Measurements from ENCODE around the gene RIMBP3C. TPM values are rescaled to one million over a fixed set of nuclear protein-coding genes. Genes with fewer than 3 reads are reported as not detected.
"Not testable (repeated sequence)": the region's sequence is repeated elsewhere in the genome, so short reads cannot be mapped to it uniquely, and the experiment has no call there.

RIMBP3C gene
- total RNA-seq, 1 experiment from 2014 or later, result 0.44 TPM

GRCh38 chr22:21585389-21585788 is 34.1 kb upstream of the RIMBP3C start:
- Mint-ChIP-seq H3K4me3 (no peak overlapping the region), H3K9me3 (no peaks in the 10 kb centered on the region), H3K4me1 (peaks cover 16% of the 10 kb centered on the region), H3K27me3 (ENCODE audit: low read depth) (no peaks in the 10 kb centered on the region), H3K27ac (peak overlapping the region; percentile 3), H3K36me3 (peaks cover 4% of the 10 kb centered on the region; the same call in 1 of the 2 replicates)
- POLR2A ChIA-PET, result no interaction called here
- DNase-seq (ENCODE audit: low spot score), result no peak
- no peak for TF ChIP-seq SMAD3 (CRISPR knock-in tag; IDR thresholded peaks at IDR 0.05; ENCODE audit: borderline replicate concordance)
- TF ChIP-seq FOXP1 (CRISPR knock-in tag; IDR thresholded peaks at IDR 0.05; ENCODE audit: borderline replicate concordance), result no peak
- CTCF ChIA-PET, result interaction anchor here (1.1 to 1.5 kb wide), 3 partner anchors 8 to 44 kb away, joined by 3 to 5 read pairs (median 3); partner anchors contain the start of gene YDJC
- no peak for ATAC-seq

- Mint-ChIP-seq H3K4me3 (no peak overlapping the region), H3K4me1 (peaks cover 13% of the 10 kb centered on the region), H3K27ac (peak overlapping the region; percentile 45), H3K27me3 (ENCODE audit: low read depth) (no peaks in the 10 kb centered on the region), H3K9me3 (no peaks in the 10 kb centered on the region), H3K36me3 (peaks cover 4% of the 10 kb centered on the region; the same call in 1 of the 2 replicates)
- ATAC-seq, result no peak
- CTCF ChIA-PET, result interaction anchor here (1.7 kb wide), 1 partner anchor 135 kb away, joined by 5 read pairs; no protein-coding TSS in a partner anchor
- TF ChIP-seq ARID4B (CRISPR knock-in tag; IDR thresholded peaks at IDR 0.05; ENCODE audit: borderline replicate concordance), result no peak
- TF ChIP-seq OVOL2 (CRISPR knock-in tag; IDR thresholded peaks at IDR 0.05; ENCODE audit: borderline replicate concordance), result no peak
- TF ChIP-seq NR1H2 (CRISPR knock-in tag; IDR thresholded peaks at IDR 0.05), result no peak
- TF ChIP-seq PREB (CRISPR knock-in tag; IDR thresholded peaks at IDR 0.05; ENCODE audit: borderline replicate concordance), result no peak
- no peak for TF ChIP-seq MYBL2 (CRISPR knock-in tag; IDR thresholded peaks at IDR 0.05)
- no peak for TF ChIP-seq CREM (CRISPR knock-in tag; IDR thresholded peaks at IDR 0.05)
- TF ChIP-seq E2F1 (CRISPR knock-in tag; IDR thresholded peaks at IDR 0.05), result no peak
- TF ChIP-seq SMAD4 (CRISPR knock-in tag; IDR thresholded peaks at IDR 0.05), result no peak
- no peak for TF ChIP-seq FOXJ3 (CRISPR knock-in tag; IDR thresholded peaks at IDR 0.05; ENCODE audit: borderline replicate concordance)
- no peak for TF ChIP-seq ZNF219 (CRISPR knock-in tag; IDR thresholded peaks at IDR 0.05; ENCODE audit: borderline replicate concordance)
- TF ChIP-seq ERG (CRISPR knock-in tag; IDR thresholded peaks at IDR 0.05), result no peak
- TF ChIP-seq CTCF (IDR thresholded peaks at IDR 0.05), result no peak
- TF ChIP-seq ZMAT4 (CRISPR knock-in tag; IDR thresholded peaks at IDR 0.05), result no peak
- POLR2A ChIA-PET, result no interaction called here
- DNase-seq (ENCODE audit: low spot score), result no peak
Measured at GRCh38 chr22:21582801-21583740, 31.8 kb upstream of the RIMBP3C start.

- CTCF ChIA-PET, result interaction anchor here (0.7 to 1.2 kb wide), 5 partner anchors 13 to 66 kb away, joined by 3 to 4 read pairs (median 3); partner anchors contain the start of gene SDF2L1
- DNase-seq (ENCODE audit: low spot score); POLR2A ChIA-PET; H3K27ac Mint-ChIP-seq; ATAC-seq; H3K9me3 Mint-ChIP-seq; H3K27me3 Mint-ChIP-seq (ENCODE audit: low read depth); H3K36me3 Mint-ChIP-seq; H3K4me1 Mint-ChIP-seq; H3K4me3 Mint-ChIP-seq: not testable (repeated sequence)
Measured at GRCh38 chr22:21581009-21581713, 29.9 kb upstream of the RIMBP3C start.

- CTCF ChIA-PET, result interaction anchor here (0.8 kb wide), 2 partner anchors 62 to 66 kb away, joined by 3 read pairs; partner anchors contain the start of gene SDF2L1
- DNase-seq (ENCODE audit: low spot score); H3K27me3 Mint-ChIP-seq (ENCODE audit: low read depth); H3K4me3 Mint-ChIP-seq; H3K36me3 Mint-ChIP-seq; H3K9me3 Mint-ChIP-seq; H3K27ac Mint-ChIP-seq; H3K4me1 Mint-ChIP-seq; POLR2A ChIA-PET; ATAC-seq: not testable (repeated sequence)
Measured at GRCh38 chr22:21580623-21581007, 29.4 kb upstream of the RIMBP3C start.
